Heart right ventricle (tissue), 16 donors: Measurements from ENCODE around the gene CNOT6. TPM values are rescaled to one million over a fixed set of nuclear protein-coding genes. Genes with fewer than 3 reads are reported as not detected.
A peak's percentile ranks its signal among the peaks of the same experiment; 100 is the strongest.

ENCODE experiments used
- ATAC-seq, 8 donors: fragments of 200-7000 bp; cut with Tn5 transposase; one replicate each; pipeline ENCODE4 v1.9.1; 2020; ENCODE audit warnings: mild to moderate bottlenecking in 8 of 8, moderate library complexity in 8 of 8, moderate number of reproducible peaks in 1 of 8
- DNase-seq, 2 donors: peaks; one replicate each; pipeline ENCODE4 v3.0.0-alpha.2; 2020
- H3K27ac ChIP-seq, 10 donors: fragments of 200-600 bp; sonication (generic) in 2 of 10; one replicate each; pipeline versions ENCODE4 v1.5.0 to v1.8.0; 2020 to 2022; ENCODE audit warnings: mild to moderate bottlenecking in 3 of 10
- H3K27me3 ChIP-seq, 7 donors: fragments of 200-600 bp; one replicate each; pipeline ENCODE4 v1.8.0; 2021 to 2022; ENCODE audit warnings: mild to moderate bottlenecking in 2 of 7
- H3K36me3 ChIP-seq, 9 donors: fragments of 200-600 bp; sonication (generic) in 1 of 9; one replicate each; pipeline versions ENCODE4 v1.5.0 to v1.8.0; 2020 to 2022; ENCODE audit warnings: mild to moderate bottlenecking in 2 of 9
- H3K4me1 ChIP-seq, 9 donors: fragments of 200-600 bp; sonication (generic) in 1 of 9; one replicate each; pipeline versions ENCODE4 v1.5.0 to v1.8.0; 2020 to 2022; ENCODE audit warnings: mild to moderate bottlenecking in 4 of 9
- H3K4me3 ChIP-seq, 10 donors: fragments of 200-600 bp; sonication (generic) in 2 of 10; one replicate each; pipeline versions ENCODE4 v1.5.0 to v1.8.0; 2020 to 2022; ENCODE audit warnings: mild to moderate bottlenecking in 7 of 10, moderate library complexity in 2 of 10
- H3K9me3 ChIP-seq, 11 donors: fragments of 200-600 bp in 10 of 11; sonication (generic) in 2 of 11; one replicate each; pipeline versions ENCODE4 v1.5.0 to v1.8.0; 2013 to 2022; ENCODE audit warnings: mild to moderate bottlenecking in 2 of 11, control low read depth in 1 of 11, moderate library complexity in 1 of 11
- CTCF ChIP-seq, 9 donors: fragments of 200-600 bp; sonication (generic) in 2 of 9; IDR thresholded peaks; one replicate each; pipeline versions ENCODE4 v1.5.0 to v1.8.0; 2021 to 2022; ENCODE audit warnings: antibody characterized with exemption in 9 of 9, mild to moderate bottlenecking in 5 of 9, moderate library complexity in 1 of 9
- WGBS, 2 donors: extraction: QIAGEN DNeasy Blood & Tissue Kit; methylation state at CpG; one replicate each; pipeline ENCODE4 v1.1.7; 2013; ENCODE audit warnings: inconsistent platforms in 1 of 2; 5-methylcytosine and 5-hydroxymethylcytosine counted together
- intact Hi-C, 10 donors: fragments of 100-400 bp; cut with DNase I; formaldehyde crosslinking; loops; one replicate each; pipeline versions ENCODE4 v1.11.1 to v1.14.2; 2022
- polyA plus RNA-seq, 2 donors: library from polyadenylated mRNA; stranded (reverse); fragments of 200-250 nt; gene quantifications; one replicate each; pipeline ENCODE4 v1.2.3, GENCODE V29; 2013
- total RNA-seq, 10 donors: library from RNA; stranded (reverse); fragmentation: NEBNext Ultra II Directional in 3 of 10; extraction: Animal tissue kit (Norgen Biotek cat#: 25700) in 3 of 10; gene quantifications; one replicate each; pipeline versions ENCODE4 v1.2.1 to v1.2.4, GENCODE V29; 2021 to 2023
- donor health status: Arrhythmogenic right ventricular cardiomyopathy.
- donor health status: ischemic (EF 13 %, LVEDD 7.1; RV severe dilation, severe dysfunction).
- donor health status: healthy with polysubstance abuse.
- donor health status: DM: no; HTN: yes; CAD: no.
- donor health status: DM: no; HTN: no; CAD: no.
- donor health status: ischemic (EF 25% LVEDD 6.9; RV normal size, moderate dysfunction).
- donor health status: ischemic (EF 25% LVEDD 5.7; RV mildly dilated, moderate dysfunction).
- donor health status: healthy.
- donor health status: DM: yes; HTN: yes; CAD: no.
- donor health status: Ischemic cardiomyopathy.
- donor health status: ischemic (EF 35%, LVEDD 5.7; RV mildly dilated, moderate dysfunction).
- donor health status: nonischemic (EF 11% LVEDD 7.7; RV severe dilation, severe dysfunction).
- donor health status: DM: yes; HTN: yes; CAD: no.
- donor health status: PGD.
- donor health status: ischemic (EF 29% LVEDD 5.4; RV normal size, mild dysfunction).
- donor health status: nonischemic (EF 23%, LVEDD 6.1; RV moderate dilation, normal function).

Gene CNOT6
- total and polyA plus RNA-seq, 12 donors = 3.8 to 20.5 (median 13.1) TPM

DNA sequence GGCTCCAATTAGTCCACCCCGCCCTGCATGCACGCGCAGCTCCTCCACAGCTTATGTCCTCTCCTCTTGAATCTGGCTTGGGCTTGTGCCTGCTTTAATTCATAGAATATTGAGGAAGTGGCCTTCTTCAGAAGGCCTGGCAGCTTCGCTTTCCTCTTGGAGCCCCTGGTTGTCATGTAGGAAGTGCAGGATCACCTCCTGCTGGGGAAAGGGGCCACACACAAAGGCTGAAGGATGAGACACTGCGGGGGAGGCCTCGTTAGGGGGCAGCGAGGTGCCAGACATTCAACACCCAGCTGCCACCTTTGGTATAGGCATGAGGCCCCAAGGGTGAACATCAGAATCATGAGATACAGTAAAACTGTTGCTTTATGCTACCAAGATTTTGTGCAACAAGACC is 2.7 kb upstream of the CNOT6 start:
- Histone ChIP-seq H3K9me3 (no peaks in the 10 kb centered on the region), H3K4me1 (peaks cover 0 to 23% (median 15%) of the 10 kb centered on the region in 9 donors), H3K4me3 (no peak overlapping the region), H3K27ac (no peak overlapping the region), H3K36me3 (peaks cover 0 to 6% (median 0%) of the 10 kb centered on the region in 9 donors), H3K27me3 (no peaks in the 10 kb centered on the region)
- 67 to 72% methylated on average over 7 of the region's 7 CpGs for WGBS, 2 donors
- ATAC-seq (no peak), DNase-seq (no peak)
- TF ChIP-seq CTCF (IDR thresholded peaks at IDR 0.05) = no peak
- intact Hi-C loops = loop anchor here in 1 of 10 donors (5.0 kb wide), 1 partner anchor 199 kb away; the partner anchor contains the start of gene MAPK9

- intact Hi-C loops = loop anchor here in 1 of 10 donors (5.0 kb wide), 1 partner anchor 200 kb away; the partner anchor contains the start of gene MAPK9
- 94 to 95% methylated on average over 11 of the region's 11 CpGs for WGBS, 2 donors
- Histone ChIP-seq H3K9me3 (no peaks in the 10 kb centered on the region), H3K4me1 (peaks cover 0 to 31% (median 22%) of the 10 kb centered on the region in 9 donors), H3K27me3 (no peaks in the 10 kb centered on the region), H3K36me3 (peaks cover 0 to 11% (median 0%) of the 10 kb centered on the region in 9 donors), H3K4me3 (no peak overlapping the region), H3K27ac (no peak overlapping the region)
- no peak for TF ChIP-seq CTCF (IDR thresholded peaks at IDR 0.05)
- DNase-seq (no peak), ATAC-seq (no peak)
Measured at GRCh38 chr5:180492226-180492903, 1.8 kb upstream of the CNOT6 start.

DNA sequence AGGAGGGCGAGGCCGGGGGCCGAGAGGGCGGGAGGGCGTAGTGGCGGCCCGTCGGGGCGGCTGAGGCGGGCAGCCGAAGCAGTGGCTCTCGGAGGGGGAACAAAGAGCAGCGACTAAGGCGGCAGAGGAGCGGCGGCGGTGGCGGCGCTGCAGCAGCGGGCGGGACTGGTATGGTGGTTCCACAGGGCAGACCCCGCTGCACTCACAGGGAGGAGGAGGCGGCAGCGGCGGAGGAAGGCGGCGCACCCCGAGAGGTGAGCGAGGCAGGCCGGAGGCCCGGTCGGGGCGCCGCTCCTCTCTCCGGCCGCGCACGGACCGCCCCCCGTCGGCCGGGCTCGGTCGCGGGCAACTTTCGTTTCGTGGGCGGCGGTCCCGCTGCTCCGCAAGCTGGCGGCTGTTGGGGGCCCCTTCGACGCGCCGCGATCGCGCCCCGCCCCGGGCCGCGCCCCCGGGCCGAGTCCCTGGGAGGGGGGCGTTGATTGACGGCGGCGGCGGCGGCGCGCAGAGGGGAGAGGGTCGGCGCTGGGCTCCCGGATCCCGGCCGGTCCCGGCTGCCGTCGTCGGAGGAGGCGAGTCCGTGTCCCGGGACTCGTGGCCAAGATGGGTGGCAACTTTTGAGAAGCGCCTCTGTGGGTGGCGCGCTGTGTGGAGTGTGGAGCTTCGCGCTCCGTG is 467 bp downstream of the CNOT6 start:
- Histone ChIP-seq H3K4me3 (peak overlapping the region; percentile 75 to 99 (median 98)), H3K27me3 (no peaks in the 10 kb centered on the region), H3K36me3 (peaks cover 0 to 16% (median 0%) of the 10 kb centered on the region in 9 donors), H3K27ac (peak overlapping the region; percentile 82 to 95 (median 92)), H3K9me3 (no peaks in the 10 kb centered on the region), H3K4me1 (peaks cover 0 to 44% (median 25%) of the 10 kb centered on the region in 9 donors)
- DNase-seq (peak; percentile 28 to 48), ATAC-seq (peak in 7 of 8 donors; percentile 8 to 54 (median 28))
- intact Hi-C loops = loop anchor here in 1 of 10 donors (5.0 kb wide), 1 partner anchor 202 kb away; the partner anchor contains the start of gene MAPK9
- 0 to 1% methylated on average over 53 to 92 of the region's 92 CpGs for WGBS, 2 donors
- TF ChIP-seq CTCF (IDR thresholded peaks at IDR 0.05) = peak in 2 of 9 donors; percentile 2 to 5

DNA sequence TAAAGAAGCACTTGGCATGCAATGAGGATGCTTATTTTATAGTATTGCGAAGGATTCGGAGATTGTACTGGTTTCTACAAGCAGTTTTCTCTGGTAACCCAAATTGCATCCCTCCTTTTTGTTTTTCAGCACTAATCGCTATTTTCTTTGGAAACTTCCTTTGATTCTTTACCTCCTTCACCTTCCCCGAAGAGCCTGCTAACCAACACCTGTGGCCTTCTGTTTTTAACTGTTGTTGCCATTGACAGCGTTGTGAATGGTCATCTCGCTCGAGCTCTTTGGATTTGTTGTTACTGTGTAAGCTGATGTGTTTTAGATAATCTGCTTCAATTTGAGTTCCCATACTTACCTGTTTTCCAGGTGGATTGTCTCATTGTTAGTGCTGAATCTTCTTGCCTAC is 1.1 kb downstream of the CNOT6 start:
- no peaks in the 10 kb centered on the region for H3K27me3 ChIP-seq
- no peaks in the 10 kb centered on the region for H3K9me3 ChIP-seq
- peak overlapping the region in 8 of 10 donors; percentile 82 to 95 (median 92) for H3K27ac ChIP-seq
- H3K4me1 ChIP-seq = peaks cover 0 to 47% (median 25%) of the 10 kb centered on the region in 9 donors
- ATAC-seq (no peak), DNase-seq (no peak)
- intact Hi-C loops = no loop called here
- H3K4me3 ChIP-seq = peak overlapping the region; percentile 75 to 99 (median 98)
- WGBS, 2 donors = 14 to 18% methylated on average over 7 of the region's 7 CpGs
- peaks cover 0 to 19% (median 0%) of the 10 kb centered on the region in 9 donors for H3K36me3 ChIP-seq
- no peak for TF ChIP-seq CTCF (IDR thresholded peaks at IDR 0.05)
